K562 (cell line): ENCODE measurements around the gene FBXO46. TPM values are rescaled to one million over a fixed set of nuclear protein-coding genes. Genes with fewer than 3 reads are reported as not detected.

Source experiments
- BCOR ChIP-seq: fragments of 450-650 bp; IDR thresholded peaks from 2 replicates; pipeline ENCODE4 v1.6.1; 2016
- DNMT1 ChIP-seq: fragments of 450-650 bp; IDR thresholded peaks from 2 replicates; pipeline ENCODE4 v1.6.1; 2016; ENCODE audit warnings: antibody characterized with exemption, mild to moderate bottlenecking
- EGR1 ChIP-seq: fragments of 450-650 bp; conservative IDR thresholded peaks from 2 replicates; pipeline ENCODE4 v1.6.1; 2017; ENCODE audit warnings: mild to moderate bottlenecking
- EP300 ChIP-seq: IDR thresholded peaks from 2 replicates; pipeline ENCODE4 v1.6.1; 2012; ENCODE audit warnings: low read length, improper control_type of control experiment
- ESRRA ChIP-seq: fragments of 450-650 bp; IDR thresholded peaks from 2 replicates; pipeline ENCODE4 v1.6.1; 2014; ENCODE audit warnings: low read depth, mild to moderate bottlenecking, moderate library complexity, borderline replicate concordance
- FOXJ3 ChIP-seq: sonication (generic); formaldehyde crosslinking; IDR thresholded peaks from 2 replicates; pipeline ENCODE4 v1.4.0; 2020; ENCODE audit warnings: mild to moderate bottlenecking, missing genetic modification reagents
- HCFC1 ChIP-seq: IDR thresholded peaks from 2 replicates; pipeline ENCODE4 v1.6.1; 2012; ENCODE audit warnings: low read depth, low read length, improper control_type of control experiment
- HDAC6 ChIP-seq: IDR thresholded peaks from 2 replicates; pipeline ENCODE4 v1.6.1; 2012; ENCODE audit warnings: low read depth, mild to moderate bottlenecking, control low read depth, inconsistent platforms, low read length, moderate library complexity
- HIVEP1 ChIP-seq: fragments of 250-450 bp; sonication (Bioruptor Pico); IDR thresholded peaks from 2 replicates; pipeline ENCODE4 v1.4.0; 2020; ENCODE audit warnings: mild to moderate bottlenecking
- HNRNPUL1 ChIP-seq: fragments of 200-400 bp; formaldehyde crosslinking; IDR thresholded peaks from 2 replicates; pipeline ENCODE4 v1.6.1; 2017; ENCODE audit warnings: low read length
- HSF4 ChIP-seq: fragments of 250-450 bp; sonication (Bioruptor Pico); IDR thresholded peaks from 2 replicates; pipeline ENCODE4 v2.1.2; 2022; ENCODE audit warnings: mild to moderate bottlenecking, moderate library complexity, borderline replicate concordance
- JUNB ChIP-seq: fragments of 450-650 bp; formaldehyde crosslinking; conservative IDR thresholded peaks from 2 replicates; pipeline ENCODE4 v1.4.0; 2020; ENCODE audit warnings: mild to moderate bottlenecking
- KDM1A ChIP-seq, 2 experiments: fragments of 450-650 bp; IDR thresholded peaks; 2 replicates each; pipeline ENCODE4 v1.6.1; 2016; ENCODE audit warnings: mild to moderate bottlenecking in 2 of 2
- RBM25 ChIP-seq: fragments of 200-400 bp; formaldehyde crosslinking; IDR thresholded peaks from 2 replicates; pipeline ENCODE4 v1.6.1; 2018; ENCODE audit warnings: low read length, low read depth, moderate library complexity; ENCODE audit not compliant: severe bottlenecking
- SMAD4 ChIP-seq: fragments of 250-450 bp; sonication (Bioruptor Pico); conservative IDR thresholded peaks from 2 replicates; pipeline ENCODE4 v1.8.0; 2021; ENCODE audit warnings: inconsistent platforms, mild to moderate bottlenecking, moderate library complexity
- ZBTB1 ChIP-seq: sonication (generic); formaldehyde crosslinking; IDR thresholded peaks from 2 replicates; pipeline ENCODE4 v1.8.1; 2023; ENCODE audit warnings: missing genetic modification reagents, low read depth, mild to moderate bottlenecking, borderline replicate concordance
- ZNF75A ChIP-seq: fragments of 450-650 bp; formaldehyde crosslinking; IDR thresholded peaks from 2 replicates; pipeline ENCODE4 v1.4.0; 2020; ENCODE audit warnings: mild to moderate bottlenecking
- polyA plus RNA-seq, 8 experiments: library from polyadenylated mRNA; depleted of rRNA in 4 of 8; stranded (reverse) in 5 of 8; unstranded in 3 of 8; fragments of >200 nt; fragmentation: Nextera tagmentation in 2 of 8; fragmentation: Illumina TruSeq in 1 of 8; extraction: Ambion mirVana in 2 of 8; extraction: Trizol in 1 of 8; gene quantifications; 2 replicates each; pipeline versions ENCODE4 v1.2.1 to v1.2.3, GENCODE V29; 2011 to 2014; ENCODE audit warnings: inconsistent platforms in 1 of 8, missing spikeins in 1 of 8
- total RNA-seq, 7 experiments: library from RNA; depleted of rRNA in 6 of 7; stranded (reverse); fragments of >200 nt in 6 of 7; fragmentation: Illumina TruSeq in 2 of 7; extraction: Trizol in 2 of 7; gene quantifications; 2 replicates each; pipeline versions ENCODE4 v1.2.1 to v1.2.3, GENCODE V29; 2011 to 2021; ENCODE audit warnings: low replicate concordance in 1 of 7
- TF ChIP-seq, protein P1 (sequence below): fragments of 450-650 bp; conservative IDR thresholded peaks from 2 replicates; pipeline ENCODE4 v1.6.1; 2016; ENCODE audit warnings: missing genetic modification characterization, low read depth, mild to moderate bottlenecking, missing compliant biosample characterization, moderate library complexity
- TF ChIP-seq, protein P2 (sequence below): fragments of 450-650 bp; IDR thresholded peaks from 2 replicates; pipeline ENCODE4 v1.6.1; 2016; ENCODE audit warnings: mild to moderate bottlenecking
- TF ChIP-seq, protein P3 (sequence below): sonication (generic); formaldehyde crosslinking; IDR thresholded peaks from 2 replicates; pipeline ENCODE4 v1.8.1; 2023; ENCODE audit warnings: mild to moderate bottlenecking, missing genetic modification reagents
- TF ChIP-seq, protein P4 (sequence below), 2 experiments: IDR thresholded peaks; 2 replicates each; pipeline ENCODE4 v1.6.1; 2012; ENCODE audit warnings: improper control_type of control experiment in 2 of 2, low read depth in 2 of 2, low read length in 2 of 2, borderline replicate concordance in 1 of 2
- TF ChIP-seq, protein P5 (sequence below): fragments of 250-450 bp; sonication (Bioruptor Pico); IDR thresholded peaks from 2 replicates; pipeline ENCODE4 v1.8.0; 2021; ENCODE audit warnings: mild to moderate bottlenecking, moderate library complexity

The FBXO46 gene
- total and polyA plus RNA-seq, 9 of the 15 experiments (the other 6 are each of a cell fraction or from before 2014, with no cell fraction given): 1.5 to 36.1 (median 7.3) TPM

DNA sequence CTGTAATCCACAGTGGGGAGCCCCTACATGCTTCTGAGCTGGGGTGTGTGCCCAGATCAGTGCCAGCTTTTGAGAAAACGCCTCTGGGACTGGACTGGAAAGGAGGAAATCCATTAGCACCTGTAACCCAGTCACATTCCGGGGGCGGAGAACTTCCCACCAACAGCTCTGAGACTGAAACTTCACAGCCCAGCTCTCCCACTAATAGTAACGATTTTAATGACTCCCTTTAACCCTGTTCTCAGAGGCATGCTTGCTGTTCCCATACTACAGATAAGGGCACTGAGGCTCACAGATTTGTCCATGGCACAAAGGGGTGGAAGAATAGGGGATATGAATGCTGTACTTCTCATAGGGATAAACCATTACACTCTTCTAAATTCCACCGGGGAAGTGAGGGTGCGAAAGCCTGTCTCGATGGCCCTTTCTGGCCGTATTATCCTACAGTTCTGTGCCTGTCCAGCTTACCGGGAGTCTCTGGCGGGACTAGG is 851 bp downstream of the FBXO46 start (continued):
- 0 out of 2 replicates have a peak, but pooled peaks have one; percentile 5 for TF ChIP-seq HCFC1
- peak; percentile 68 to 81 for TF ChIP-seq KDM1A (IDR thresholded peaks at IDR 0.05)
- no peak for TF ChIP-seq ZBTB1 (CRISPR knock-in tag)
- no peak for TF ChIP-seq SMAD4 (CRISPR knock-in tag)
- peak; percentile 70 for TF ChIP-seq EGR1
- TF ChIP-seq HDAC6: no peak
- TF ChIP-seq EP300: no peak
- TF ChIP-seq, protein P1, sequence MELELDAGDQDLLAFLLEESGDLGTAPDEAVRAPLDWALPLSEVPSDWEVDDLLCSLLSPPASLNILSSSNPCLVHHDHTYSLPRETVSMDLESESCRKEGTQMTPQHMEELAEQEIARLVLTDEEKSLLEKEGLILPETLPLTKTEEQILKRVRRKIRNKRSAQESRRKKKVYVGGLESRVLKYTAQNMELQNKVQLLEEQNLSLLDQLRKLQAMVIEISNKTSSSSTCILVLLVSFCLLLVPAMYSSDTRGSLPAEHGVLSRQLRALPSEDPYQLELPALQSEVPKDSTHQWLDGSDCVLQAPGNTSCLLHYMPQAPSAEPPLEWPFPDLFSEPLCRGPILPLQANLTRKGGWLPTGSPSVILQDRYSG (tag): no peak
- TF ChIP-seq, protein P2, sequence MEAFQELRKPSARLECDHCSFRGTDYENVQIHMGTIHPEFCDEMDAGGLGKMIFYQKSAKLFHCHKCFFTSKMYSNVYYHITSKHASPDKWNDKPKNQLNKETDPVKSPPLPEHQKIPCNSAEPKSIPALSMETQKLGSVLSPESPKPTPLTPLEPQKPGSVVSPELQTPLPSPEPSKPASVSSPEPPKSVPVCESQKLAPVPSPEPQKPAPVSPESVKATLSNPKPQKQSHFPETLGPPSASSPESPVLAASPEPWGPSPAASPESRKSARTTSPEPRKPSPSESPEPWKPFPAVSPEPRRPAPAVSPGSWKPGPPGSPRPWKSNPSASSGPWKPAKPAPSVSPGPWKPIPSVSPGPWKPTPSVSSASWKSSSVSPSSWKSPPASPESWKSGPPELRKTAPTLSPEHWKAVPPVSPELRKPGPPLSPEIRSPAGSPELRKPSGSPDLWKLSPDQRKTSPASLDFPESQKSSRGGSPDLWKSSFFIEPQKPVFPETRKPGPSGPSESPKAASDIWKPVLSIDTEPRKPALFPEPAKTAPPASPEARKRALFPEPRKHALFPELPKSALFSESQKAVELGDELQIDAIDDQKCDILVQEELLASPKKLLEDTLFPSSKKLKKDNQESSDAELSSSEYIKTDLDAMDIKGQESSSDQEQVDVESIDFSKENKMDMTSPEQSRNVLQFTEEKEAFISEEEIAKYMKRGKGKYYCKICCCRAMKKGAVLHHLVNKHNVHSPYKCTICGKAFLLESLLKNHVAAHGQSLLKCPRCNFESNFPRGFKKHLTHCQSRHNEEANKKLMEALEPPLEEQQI: no peak
- 0 out of 2 replicates have a peak, but pooled peaks have one; percentile 66 for TF ChIP-seq BCOR
- no peak for TF ChIP-seq FOXJ3
- TF ChIP-seq ESRRA: no peak
- no peak for TF ChIP-seq HNRNPUL1
- TF ChIP-seq HIVEP1 (CRISPR knock-in tag): no peak
- no peak for TF ChIP-seq ZNF75A (CRISPR knock-in tag)
- TF ChIP-seq, protein P3, sequence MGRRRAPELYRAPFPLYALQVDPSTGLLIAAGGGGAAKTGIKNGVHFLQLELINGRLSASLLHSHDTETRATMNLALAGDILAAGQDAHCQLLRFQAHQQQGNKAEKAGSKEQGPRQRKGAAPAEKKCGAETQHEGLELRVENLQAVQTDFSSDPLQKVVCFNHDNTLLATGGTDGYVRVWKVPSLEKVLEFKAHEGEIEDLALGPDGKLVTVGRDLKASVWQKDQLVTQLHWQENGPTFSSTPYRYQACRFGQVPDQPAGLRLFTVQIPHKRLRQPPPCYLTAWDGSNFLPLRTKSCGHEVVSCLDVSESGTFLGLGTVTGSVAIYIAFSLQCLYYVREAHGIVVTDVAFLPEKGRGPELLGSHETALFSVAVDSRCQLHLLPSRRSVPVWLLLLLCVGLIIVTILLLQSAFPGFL: no peak
- TF ChIP-seq RBM25: peak; percentile 93
- TF ChIP-seq HSF4 (CRISPR knock-in tag): no peak
- no peak for TF ChIP-seq JUNB
- TF ChIP-seq, protein P4, sequence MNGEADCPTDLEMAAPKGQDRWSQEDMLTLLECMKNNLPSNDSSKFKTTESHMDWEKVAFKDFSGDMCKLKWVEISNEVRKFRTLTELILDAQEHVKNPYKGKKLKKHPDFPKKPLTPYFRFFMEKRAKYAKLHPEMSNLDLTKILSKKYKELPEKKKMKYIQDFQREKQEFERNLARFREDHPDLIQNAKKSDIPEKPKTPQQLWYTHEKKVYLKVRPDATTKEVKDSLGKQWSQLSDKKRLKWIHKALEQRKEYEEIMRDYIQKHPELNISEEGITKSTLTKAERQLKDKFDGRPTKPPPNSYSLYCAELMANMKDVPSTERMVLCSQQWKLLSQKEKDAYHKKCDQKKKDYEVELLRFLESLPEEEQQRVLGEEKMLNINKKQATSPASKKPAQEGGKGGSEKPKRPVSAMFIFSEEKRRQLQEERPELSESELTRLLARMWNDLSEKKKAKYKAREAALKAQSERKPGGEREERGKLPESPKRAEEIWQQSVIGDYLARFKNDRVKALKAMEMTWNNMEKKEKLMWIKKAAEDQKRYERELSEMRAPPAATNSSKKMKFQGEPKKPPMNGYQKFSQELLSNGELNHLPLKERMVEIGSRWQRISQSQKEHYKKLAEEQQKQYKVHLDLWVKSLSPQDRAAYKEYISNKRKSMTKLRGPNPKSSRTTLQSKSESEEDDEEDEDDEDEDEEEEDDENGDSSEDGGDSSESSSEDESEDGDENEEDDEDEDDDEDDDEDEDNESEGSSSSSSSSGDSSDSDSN (IDR thresholded peaks at IDR 0.05; ENCODE audit: borderline replicate concordance in 1 of 2, low read depth in 2 of 2, low read length in 2 of 2): no peak
- TF ChIP-seq, protein P5, sequence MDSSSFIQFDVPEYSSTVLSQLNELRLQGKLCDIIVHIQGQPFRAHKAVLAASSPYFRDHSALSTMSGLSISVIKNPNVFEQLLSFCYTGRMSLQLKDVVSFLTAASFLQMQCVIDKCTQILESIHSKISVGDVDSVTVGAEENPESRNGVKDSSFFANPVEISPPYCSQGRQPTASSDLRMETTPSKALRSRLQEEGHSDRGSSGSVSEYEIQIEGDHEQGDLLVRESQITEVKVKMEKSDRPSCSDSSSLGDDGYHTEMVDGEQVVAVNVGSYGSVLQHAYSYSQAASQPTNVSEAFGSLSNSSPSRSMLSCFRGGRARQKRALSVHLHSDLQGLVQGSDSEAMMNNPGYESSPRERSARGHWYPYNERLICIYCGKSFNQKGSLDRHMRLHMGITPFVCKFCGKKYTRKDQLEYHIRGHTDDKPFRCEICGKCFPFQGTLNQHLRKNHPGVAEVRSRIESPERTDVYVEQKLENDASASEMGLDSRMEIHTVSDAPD (CRISPR knock-in tag): no peak
- TF ChIP-seq DNMT1: no peak
